HG02840 (cell line): ENCODE results near the gene XYLT1.

Experiments
- ATAC-seq: cut with Tn5 transposase; IDR thresholded peaks from one replicate; pipeline ENCODE4 v1.9.1; 2021; ENCODE audit warnings: mild to moderate bottlenecking, moderate library complexity, moderate number of reproducible peaks; ENCODE audit not compliant: unreplicated experiment, low FRiP score

Gene XYLT1

DNA sequence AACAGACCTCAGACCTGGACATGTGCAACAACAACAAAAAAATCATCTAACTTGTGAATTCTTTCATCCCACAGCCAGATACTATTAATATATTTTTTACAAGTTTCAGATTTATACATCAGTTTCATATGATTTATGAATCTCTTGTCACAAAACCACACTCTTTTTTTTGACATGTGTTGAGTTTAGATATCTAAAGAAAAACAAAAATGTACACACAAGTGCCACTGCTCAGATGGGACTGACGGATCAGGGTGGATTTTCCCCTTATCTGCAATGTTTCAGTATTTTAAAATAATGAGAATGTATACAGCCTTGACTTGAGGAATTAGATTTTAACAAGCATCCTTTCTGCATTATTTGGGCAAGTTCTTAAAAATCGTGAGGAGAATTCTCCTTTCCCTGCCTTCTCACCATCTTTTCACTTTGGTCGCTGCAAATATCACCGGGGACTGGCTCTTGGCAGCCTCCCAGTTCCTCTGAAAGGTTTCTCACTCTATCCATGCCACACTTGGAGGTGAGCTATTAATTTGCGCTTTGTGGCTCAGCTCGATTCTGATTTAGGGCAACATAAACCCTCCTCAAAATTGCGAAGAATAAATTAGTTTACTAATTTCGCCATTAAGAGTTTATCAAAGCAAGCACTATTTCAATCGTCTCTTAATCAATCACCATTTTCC lies 225.7 kb downstream of the XYLT1 start:
- no peak for ATAC-seq

DNA sequence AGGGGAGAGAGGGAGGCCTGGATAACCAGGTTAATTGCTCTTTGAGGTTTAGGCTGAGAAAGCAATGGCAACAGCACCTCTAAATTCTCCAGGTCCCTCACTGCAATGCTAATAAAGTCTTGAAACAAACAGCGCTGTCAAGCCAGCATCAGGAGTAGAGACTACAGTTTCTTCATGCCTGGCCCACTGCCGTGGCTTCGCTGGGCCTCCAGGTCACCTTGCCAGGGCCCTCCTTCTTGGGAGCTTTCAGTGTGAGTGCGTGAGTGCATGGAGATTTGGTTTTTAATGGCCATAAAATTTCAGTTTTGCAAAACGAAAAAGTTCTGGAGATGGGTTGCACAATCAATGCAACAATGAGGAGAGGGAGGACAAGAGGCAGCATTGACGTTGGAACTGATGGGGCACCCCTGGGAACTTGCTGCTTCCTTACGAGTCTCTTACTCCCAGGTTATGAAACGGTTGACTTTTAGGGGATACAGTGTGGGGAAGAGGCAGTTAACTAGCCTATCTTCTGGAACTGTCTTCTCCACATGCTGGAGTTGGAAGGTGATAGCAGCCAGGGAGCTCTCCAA lies 229.4 kb downstream of the XYLT1 start:
- ATAC-seq: no peak

DNA sequence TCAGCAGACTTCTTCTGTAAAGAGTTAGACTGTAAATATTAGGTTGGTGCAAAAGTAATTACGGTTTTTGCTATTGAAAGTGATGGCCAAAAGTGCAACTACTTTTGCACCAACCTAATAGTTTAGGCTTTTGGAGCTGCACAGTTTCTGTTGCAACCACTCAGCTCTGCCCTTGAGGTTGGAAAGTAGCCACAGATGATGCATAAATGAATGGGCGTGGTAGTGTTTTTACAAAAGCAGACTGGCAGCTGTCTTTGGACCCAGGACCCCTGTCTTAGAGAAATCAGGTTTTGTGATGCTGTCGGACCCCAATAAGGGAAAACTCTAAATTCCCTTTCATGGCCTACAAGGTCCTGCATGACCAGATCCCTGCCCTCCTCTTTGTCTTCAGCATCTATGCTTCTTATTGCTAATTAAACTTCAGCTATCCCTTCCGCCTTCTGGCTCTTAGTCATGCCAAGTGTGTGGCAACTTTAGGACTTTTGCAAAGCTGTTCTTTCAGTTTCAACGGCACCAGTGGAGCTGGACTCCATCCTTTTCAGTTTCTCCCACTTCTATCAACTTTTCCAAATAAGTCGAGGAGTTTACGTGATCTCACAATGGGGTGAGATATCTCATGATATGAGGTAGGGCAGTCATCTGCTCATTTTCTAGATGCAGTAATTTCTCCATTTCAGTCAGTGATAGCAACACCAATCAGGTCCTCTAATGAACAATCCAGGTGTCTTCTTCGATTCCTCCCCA lies 232.3 kb downstream of the XYLT1 start:
- no peak for ATAC-seq

DNA sequence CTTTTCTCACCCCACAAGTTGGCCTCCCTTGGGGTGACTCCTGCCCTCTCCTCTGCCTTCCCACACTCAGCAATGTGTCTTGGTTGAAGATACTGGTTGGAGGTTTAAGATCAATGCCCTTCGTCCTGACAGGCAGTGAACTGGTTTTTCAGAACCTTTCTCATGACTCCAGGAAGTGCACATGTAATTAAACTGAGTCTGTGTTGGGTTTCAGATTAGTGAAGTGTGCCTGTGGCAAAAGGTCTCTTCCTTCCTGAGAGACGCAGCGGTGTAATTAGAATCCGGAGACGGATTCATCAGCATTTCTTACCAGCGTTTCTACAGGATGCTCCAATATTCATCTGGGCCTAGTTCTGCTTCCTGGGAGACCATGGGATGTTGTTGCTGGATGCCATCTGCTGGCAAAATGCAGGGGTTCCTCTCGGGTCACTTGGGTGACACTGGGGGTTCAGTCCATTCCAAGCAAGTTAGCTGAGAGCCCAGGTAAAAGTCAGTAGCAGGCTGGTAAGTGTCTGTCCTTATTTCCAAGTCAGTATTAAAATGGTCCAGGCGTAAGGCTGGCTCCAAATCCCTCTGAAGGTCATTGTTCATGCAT lies 233.3 kb downstream of the XYLT1 start:
- ATAC-seq: no peak

DNA sequence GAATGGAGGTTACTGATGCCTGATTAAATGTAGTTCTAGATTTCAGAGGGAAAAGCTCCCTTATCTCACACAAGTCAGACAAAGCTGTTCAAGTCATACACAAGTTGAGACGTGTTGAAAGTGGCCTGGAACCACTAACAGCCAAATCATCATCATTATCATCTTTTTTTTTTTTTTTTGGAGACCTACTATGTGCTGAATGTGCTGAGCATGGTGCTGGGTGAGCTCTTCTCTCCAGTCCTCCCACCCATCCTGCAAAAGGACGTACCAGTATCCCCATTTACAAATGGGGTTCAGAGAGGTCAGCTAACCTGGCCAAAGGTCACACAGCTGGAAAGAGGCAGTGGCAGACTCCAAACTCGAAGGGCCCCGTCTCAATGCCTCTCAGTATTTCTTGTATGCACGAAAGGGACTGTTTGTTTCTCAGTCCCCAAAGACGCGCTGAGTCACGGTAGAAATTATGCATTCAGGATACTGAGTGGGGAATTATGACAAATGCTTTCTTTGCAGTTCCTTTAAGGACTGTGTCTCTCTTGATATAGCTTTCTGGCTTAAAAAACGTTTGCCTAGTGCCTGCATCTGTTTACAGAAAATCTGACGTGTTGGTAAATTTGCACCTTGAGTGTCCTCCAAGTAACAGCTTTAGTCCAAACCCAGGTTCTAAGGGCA lies 235.5 kb downstream of the XYLT1 start:
- ATAC-seq: no peak

- ATAC-seq: no peak
Measured at GRCh38 chr16:17233318-17234002, 237.3 kb downstream of the XYLT1 start.

GRCh38 chr16:17232487-17232886 lies 238.3 kb downstream of the XYLT1 start:
- no peak for ATAC-seq

DNA sequence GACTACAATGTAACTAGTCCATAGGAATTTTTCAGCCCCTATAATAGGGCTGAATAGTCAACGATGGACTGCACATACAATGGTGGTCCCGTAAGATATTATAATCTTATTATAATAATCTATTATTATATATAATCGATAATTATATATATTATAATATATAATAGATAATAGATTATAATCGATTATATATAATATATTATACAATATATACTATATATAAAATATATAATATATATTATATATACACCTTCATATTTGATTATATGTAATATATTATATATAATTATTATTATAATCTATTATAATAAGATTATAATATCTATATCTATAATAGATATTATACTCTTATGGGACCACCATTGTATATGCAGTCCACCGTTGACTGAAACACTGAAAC lies 238.8 kb downstream of the XYLT1 start:
- ATAC-seq: no peak

- ATAC-seq: no peak
Measured at GRCh38 chr16:17230932-17231581, 239.7 kb downstream of the XYLT1 start.

DNA sequence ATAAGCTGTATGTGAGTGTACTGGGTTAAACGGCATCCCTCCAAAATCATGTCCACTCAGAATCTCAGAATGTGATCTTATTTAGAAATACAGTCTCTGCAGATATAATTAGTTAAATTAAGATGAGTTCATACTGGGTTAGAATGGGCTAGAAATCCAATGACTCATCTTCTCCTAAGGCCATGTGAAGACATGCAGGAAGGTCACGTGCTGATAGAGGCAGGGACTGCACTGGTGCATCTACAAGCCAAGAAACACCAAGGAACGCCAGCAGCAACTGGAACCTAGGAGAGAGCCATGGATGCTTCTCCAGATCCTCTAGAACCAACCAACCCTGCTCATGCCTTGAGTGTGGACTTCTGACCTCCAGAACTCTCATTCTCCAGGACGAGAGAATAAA lies 241.0 kb downstream of the XYLT1 start:
- no peak for ATAC-seq

- ATAC-seq: no peak
Measured at GRCh38 chr16:17229131-17229530, 241.6 kb downstream of the XYLT1 start.

GRCh38 chr16:17228708-17229055 lies 242.1 kb downstream of the XYLT1 start:
- no peak for ATAC-seq

DNA sequence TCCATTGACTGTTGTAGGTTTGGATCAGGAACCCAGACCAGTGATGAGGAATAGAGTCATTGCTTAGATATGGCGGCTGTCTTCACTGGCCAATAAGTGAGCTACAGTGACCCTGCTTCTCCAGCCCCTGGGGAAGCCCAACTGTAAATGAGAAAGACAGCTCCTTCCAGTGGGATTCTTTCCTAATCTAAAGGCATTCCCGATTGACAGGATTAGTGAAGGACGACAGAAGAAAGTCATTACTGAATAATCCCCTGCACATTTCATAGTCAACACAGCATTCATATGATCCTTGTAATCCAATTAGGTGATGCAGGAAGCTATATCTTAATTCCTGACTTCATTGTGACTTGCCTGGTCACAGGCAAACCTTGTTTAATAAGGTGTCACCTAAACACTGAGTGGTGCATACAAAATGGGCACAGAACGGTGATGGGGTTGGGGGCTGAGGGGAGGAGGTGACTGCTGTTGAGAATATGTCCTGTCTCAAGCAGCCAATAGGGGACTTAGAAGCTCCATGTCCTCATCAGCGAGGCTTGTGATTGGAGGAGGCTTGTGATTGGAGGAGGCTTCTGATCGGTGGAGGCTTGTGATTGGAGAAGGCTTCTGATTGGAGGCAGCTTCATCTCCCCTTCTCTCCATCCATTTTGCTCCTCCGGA lies 242.6 kb downstream of the XYLT1 start:
- ATAC-seq: no peak

DNA sequence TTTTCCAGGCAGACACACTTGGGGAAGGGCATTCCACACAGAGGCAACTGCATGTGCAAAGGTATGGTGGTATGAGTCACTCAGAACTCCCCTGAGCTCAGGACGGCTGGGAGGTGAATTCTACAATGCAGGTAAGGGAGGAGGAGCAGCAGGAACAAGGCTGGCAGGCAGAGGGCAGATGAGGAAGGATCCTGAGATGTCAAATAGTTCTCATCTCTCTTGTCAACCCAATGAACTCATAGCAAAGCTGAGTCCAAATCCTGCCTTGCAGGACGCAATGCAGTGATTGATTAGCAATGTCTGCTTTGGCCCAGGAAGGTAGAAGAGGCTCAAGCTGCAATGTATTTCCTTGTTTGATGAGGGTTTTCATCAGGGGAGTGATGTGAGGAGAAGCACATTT lies 243.5 kb downstream of the XYLT1 start:
- no peak for ATAC-seq

DNA sequence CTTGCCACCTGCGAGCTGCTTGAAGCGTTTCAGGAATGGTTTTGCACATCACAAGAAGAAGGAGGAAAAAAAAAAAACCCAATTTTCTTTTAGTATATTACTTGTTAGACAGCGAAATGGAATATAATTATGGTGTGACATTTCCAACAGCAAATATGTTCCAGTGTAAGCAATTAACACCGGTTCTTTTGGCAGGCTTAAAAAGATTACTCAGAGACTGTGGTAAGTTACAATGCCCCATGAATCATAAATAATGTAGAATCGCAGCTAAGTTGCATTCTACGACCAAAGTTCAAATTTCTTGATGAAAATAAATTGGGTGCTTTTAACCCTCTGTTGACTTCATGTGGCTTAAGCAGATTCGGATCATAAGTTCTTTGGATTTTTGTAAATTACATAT lies 245.2 kb downstream of the XYLT1 start:
- no peak for ATAC-seq

GRCh38 chr16:17224879-17225281 lies 245.9 kb downstream of the XYLT1 start:
- ATAC-seq: no peak

DNA sequence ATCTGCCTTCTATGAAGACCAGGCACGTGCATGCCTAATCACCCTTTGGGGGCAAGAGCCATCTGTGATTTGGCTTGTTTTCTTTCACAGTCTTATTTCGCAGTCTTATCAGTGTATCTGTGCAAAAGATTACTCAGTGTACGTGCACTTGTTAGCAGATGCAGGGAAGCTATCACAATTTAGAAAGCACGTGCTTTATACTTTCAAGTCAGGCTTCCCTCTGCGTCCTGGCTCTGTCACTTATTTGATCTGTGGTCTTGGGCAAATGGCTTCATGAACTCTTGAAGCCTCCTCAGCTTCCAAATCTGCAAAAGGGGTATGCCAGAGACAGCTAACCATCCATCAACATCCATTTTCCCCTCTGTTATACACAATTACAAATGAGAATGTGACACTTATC lies 246.4 kb downstream of the XYLT1 start:
- no peak for ATAC-seq

GRCh38 chr16:17223576-17223975 lies 247.2 kb downstream of the XYLT1 start:
- no peak for ATAC-seq

GRCh38 chr16:17222871-17223401 lies 247.8 kb downstream of the XYLT1 start:
- ATAC-seq: no peak
